ENCODE data around the gene ERICH3. TPM values are rescaled to one million over a fixed set of nuclear protein-coding genes. Genes with fewer than 3 reads are reported as not detected.

Gene ERICH3
- total and polyA plus RNA-seq, 7 donors, result 0.14 to 0.55 (median 0.26) TPM; not detected in 2

GRCh38 chr1:74690364-74690696 lies 16.7 kb upstream of the ERICH3 start:
- no peaks in the 10 kb centered on the region for H3K4me1 ChIP-seq
- no peak for DNase-seq
- H3K9me3 ChIP-seq, result no peaks in the 10 kb centered on the region
- 19 to 21% methylated on average over 2 of the region's 2 CpGs for WGBS, 2 donors
- no peaks in the 10 kb centered on the region for H3K27me3 ChIP-seq
- no peak for TF ChIP-seq CTCF (IDR thresholded peaks at IDR 0.05)
- TF ChIP-seq EP300 (IDR thresholded peaks at IDR 0.05), result no peak
- TF ChIP-seq POLR2A (IDR thresholded peaks at IDR 0.05), result no peak
- intact Hi-C loops (cut with DNase I), result no loop called here
- no peaks in the 10 kb centered on the region for H3K36me3 ChIP-seq
- no peak overlapping the region for H3K27ac ChIP-seq
- H3K4me3 ChIP-seq, result no peak overlapping the region

GRCh38 chr1:74689621-74690363 lies 16.2 kb upstream of the ERICH3 start:
- Histone ChIP-seq H3K27me3 (no peaks in the 10 kb centered on the region), H3K9me3 (no peaks in the 10 kb centered on the region), H3K4me3 (no peak overlapping the region), H3K36me3 (no peaks in the 10 kb centered on the region), H3K4me1 (no peaks in the 10 kb centered on the region), H3K27ac (no peak overlapping the region)
- no peak for TF ChIP-seq EP300 (IDR thresholded peaks at IDR 0.05)
- TF ChIP-seq CTCF (IDR thresholded peaks at IDR 0.05), result peak; percentile 33 to 81 (median 62)
- no peak for DNase-seq
- WGBS, 2 donors, result 26 to 32% methylated on average over 5 of the region's 5 CpGs
- intact Hi-C loops (cut with DNase I), result no loop called here

GRCh38 chr1:74686928-74687327 lies 13.3 kb upstream of the ERICH3 start:
- Histone ChIP-seq H3K36me3 (no peaks in the 10 kb centered on the region), H3K27ac (no peak overlapping the region), H3K4me3 (no peak overlapping the region), H3K27me3 (no peaks in the 10 kb centered on the region), H3K9me3 (no peaks in the 10 kb centered on the region), H3K4me1 (no peaks in the 10 kb centered on the region)
- no peak for DNase-seq
- intact Hi-C loops (cut with DNase I), result no loop called here
- TF ChIP-seq POLR2A (IDR thresholded peaks at IDR 0.05), result no peak
- TF ChIP-seq CTCF (IDR thresholded peaks at IDR 0.05), result no peak
- no peak for TF ChIP-seq POLR2AphosphoS5 (IDR thresholded peaks at IDR 0.05)
- TF ChIP-seq EP300 (IDR thresholded peaks at IDR 0.05), result no peak
- WGBS, 2 donors, result 82% methylated on average over 4 of the region's 4 CpGs

- H3K4me1 ChIP-seq, result no peaks in the 10 kb centered on the region
- no peak for TF ChIP-seq CTCF (IDR thresholded peaks at IDR 0.05)
- TF ChIP-seq EP300 (IDR thresholded peaks at IDR 0.05), result no peak
- TF ChIP-seq POLR2AphosphoS5 (IDR thresholded peaks at IDR 0.05), result no peak
- no peak for TF ChIP-seq POLR2A (IDR thresholded peaks at IDR 0.05)
- WGBS, 2 donors, result 92 to 93% methylated on average over 2 of the region's 2 CpGs
- intact Hi-C loops (cut with DNase I), result no loop called here
- no peak overlapping the region for H3K27ac ChIP-seq
- no peaks in the 10 kb centered on the region for H3K36me3 ChIP-seq
- H3K4me3 ChIP-seq, result no peak overlapping the region
- no peaks in the 10 kb centered on the region for H3K27me3 ChIP-seq
- DNase-seq, result no peak
- H3K9me3 ChIP-seq, result no peaks in the 10 kb centered on the region
Observed at GRCh38 chr1:74684301-74684700, 10.7 kb upstream of the ERICH3 start.

- Histone ChIP-seq H3K36me3 (no peaks in the 10 kb centered on the region), H3K27me3 (no peaks in the 10 kb centered on the region), H3K4me1 (no peaks in the 10 kb centered on the region), H3K9me3 (no peaks in the 10 kb centered on the region), H3K27ac (no peak overlapping the region), H3K4me3 (no peak overlapping the region)
- intact Hi-C loops (cut with DNase I), result no loop called here
- no peak for DNase-seq
- no peak for TF ChIP-seq EP300 (IDR thresholded peaks at IDR 0.05)
- no peak for TF ChIP-seq POLR2AphosphoS5 (IDR thresholded peaks at IDR 0.05)
- TF ChIP-seq CTCF (IDR thresholded peaks at IDR 0.05), result no peak
- no peak for TF ChIP-seq POLR2A (IDR thresholded peaks at IDR 0.05)
Observed at GRCh38 chr1:74683656-74684055, 10.1 kb upstream of the ERICH3 start.
